GM19193 (cell line): ENCODE data around the gene ZSCAN20.

Source experiments
- POLR2A ChIP-seq: IDR thresholded peaks from 4 replicates; pipeline ENCODE4 v1.6.1; 2011; ENCODE audit not compliant: insufficient read depth, insufficient read length; ENCODE audit errors: extremely low read depth

ZSCAN20 gene

DNA sequence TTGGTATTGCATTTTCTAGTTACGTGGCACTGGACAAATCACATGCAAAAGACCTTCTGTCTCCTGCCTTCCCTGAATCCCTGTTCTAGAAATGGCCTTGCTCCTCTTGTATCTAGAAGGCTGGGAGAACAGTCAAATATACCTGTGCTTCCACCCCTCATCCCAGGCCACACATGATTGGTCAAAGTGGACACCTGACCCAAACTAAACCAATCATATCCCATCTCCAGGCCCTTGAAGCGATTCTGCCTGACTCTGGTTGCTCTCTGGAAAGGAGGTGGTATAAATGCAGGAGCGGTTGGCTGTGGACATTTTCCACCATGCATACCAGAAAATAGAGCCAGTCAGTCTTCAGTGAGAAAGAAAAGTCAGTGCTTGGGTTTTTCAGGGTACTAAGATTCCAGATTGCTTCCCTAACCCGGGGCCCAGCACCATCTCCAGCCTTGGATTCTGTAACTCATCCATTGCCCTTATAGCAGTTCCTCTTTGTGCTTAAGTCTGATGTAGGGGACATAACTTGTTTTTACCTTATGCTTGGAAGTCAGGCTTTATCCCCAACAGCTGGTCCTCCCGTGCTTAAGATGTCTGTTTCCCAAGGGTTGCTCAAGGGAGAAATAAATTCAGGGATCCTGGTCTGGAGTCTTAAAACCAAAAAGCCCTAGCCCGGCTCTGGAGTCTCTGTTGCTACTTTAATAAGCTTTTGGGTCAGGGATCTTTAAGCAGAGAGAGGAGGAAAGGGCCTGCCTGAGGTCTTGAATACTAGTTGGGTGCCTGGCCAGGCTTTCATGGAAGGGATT is 33.9 kb upstream of the ZSCAN20 start:
- TF ChIP-seq POLR2A = no peak

DNA sequence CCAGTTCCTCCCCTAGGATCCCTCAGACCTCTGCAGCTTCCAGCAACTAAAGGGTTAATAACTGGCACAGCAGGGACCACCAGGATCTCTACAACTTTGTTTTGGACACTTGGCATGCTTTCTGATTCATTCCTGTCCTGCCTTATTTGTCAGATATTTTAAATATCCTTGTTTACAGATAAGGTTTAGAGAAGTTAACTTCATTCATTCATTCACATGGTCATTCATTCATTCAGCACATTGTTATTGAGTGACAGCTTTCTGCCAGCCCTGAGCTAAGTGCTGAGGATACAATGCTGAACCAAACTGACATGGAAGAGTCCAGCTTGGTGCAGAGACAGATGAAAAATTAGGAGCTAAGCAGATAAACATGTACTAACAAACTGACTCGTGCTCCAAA is 32.8 kb upstream of the ZSCAN20 start:
- TF ChIP-seq POLR2A = no peak

DNA sequence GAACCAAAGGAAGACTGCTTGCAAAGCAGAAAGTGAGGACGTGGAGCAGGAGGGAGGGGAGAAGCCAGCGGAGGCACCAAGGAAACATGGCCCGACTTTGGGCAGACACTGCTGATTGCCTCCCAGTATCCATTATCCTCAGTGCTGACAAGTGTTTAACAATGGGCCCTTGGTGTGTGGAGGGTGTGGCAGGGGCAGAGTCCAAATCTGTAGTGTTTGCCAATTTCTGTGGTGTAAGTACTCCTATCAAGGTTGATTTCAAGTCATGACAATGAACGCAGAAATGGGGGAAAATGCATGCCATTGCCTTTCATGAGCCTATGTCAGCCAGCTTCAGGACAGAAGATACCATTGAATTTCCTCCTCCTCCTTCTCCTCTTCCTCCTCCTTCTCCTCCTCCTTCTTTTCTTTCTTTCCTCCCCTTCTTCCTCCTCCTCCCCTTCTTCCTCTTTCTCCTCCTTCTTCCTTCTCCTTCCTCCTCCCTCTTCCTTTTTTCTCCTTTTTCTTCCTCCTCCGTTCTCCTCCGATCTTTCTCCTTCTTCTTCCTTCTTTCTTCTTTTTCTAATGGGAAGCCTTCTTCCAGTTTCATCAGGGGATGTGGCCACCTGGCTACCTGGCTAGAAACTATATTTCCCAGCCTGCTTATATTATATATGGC is 31.2 kb upstream of the ZSCAN20 start:
- no peak for TF ChIP-seq POLR2A

DNA sequence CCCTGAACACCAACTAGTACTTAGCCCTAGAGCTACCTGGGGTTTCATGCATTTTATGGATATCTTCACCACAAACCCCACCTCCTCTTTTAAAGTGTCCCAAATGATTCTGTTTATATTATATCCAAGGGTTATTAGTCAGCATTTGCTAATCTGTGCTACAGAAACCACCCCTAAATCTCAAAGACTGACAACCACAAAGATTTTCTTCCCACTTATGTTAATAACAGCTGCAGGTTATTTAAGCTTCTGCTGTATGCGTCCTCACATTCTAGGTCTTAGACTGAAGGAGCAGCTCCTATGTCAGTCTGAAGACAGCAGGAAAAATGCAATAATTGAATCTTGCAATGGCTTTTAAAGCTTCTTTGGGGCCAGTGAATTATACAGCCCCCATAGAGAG is 30.3 kb upstream of the ZSCAN20 start:
- TF ChIP-seq POLR2A = no peak

DNA sequence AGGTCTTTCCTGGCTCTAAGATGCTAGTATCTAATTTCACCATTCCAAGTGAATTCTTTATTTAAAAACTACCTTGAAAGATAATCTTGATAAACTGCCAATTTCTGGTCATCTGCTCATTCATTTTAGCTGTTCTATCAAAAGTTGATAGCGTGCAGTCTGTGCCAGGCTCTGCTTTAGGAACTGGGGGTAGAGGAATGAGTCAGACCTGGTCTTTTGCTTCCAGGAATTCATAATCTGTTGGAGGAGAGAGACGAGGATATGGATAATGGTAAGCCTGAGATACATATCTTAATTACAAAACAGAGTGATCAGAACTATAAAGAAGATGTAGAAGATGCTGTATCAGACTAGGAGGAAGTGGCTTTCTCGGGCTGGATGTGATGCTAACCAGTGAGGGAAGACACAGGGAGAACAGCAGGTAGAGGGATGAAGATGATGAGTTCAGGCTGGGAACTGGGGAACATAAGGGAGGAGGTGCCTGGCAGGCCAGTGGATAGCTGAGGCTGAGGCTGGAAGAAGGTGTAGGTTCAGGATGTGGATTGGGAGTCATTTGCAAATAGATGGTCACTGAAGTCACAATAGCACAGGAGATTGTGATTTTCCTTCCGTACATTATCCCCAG is 29.3 kb upstream of the ZSCAN20 start:
- TF ChIP-seq POLR2A = no peak

DNA sequence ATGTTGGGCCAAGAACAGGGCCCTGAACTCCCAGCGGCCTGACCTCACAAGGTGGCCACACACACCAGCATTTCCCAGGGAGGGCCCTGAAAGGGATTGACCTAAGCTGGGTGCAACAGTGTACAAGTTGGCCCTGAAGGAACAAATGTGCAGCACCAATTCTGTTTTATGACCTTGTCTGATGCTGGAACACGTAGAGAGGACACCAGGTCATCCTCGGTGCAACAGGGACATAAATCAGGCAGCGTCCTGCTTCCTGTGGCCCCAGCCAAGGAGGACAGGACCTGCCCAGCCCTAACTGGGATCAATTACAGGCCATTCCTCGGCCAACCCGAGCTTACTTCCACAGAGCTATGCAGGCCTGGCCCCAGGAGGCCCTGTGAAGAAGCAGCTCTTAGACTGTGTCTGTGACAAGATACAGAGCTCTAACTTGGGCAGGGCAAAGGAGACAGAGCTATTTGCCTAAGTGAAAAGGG is 28.7 kb upstream of the ZSCAN20 start:
- TF ChIP-seq POLR2A = no peak

DNA sequence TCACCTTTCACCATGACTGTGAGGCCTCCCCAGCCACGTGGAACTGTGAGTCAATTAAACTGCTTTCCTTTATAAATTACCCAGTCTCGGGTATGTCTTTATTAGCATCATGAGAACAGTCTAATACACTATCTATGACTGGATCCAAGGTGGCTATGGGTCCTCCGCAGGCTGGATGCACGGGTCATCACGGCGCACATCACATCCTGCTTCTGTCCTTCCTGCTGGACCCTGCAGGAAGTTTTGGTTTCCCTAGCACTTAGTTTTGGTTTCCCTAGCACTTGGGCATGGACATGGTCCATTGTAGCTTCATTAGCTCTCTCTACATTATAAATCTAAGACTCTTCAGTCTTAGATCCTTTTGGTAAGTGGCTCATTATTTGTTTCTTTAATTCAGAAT is 27.3 kb upstream of the ZSCAN20 start:
- TF ChIP-seq POLR2A = no peak

DNA sequence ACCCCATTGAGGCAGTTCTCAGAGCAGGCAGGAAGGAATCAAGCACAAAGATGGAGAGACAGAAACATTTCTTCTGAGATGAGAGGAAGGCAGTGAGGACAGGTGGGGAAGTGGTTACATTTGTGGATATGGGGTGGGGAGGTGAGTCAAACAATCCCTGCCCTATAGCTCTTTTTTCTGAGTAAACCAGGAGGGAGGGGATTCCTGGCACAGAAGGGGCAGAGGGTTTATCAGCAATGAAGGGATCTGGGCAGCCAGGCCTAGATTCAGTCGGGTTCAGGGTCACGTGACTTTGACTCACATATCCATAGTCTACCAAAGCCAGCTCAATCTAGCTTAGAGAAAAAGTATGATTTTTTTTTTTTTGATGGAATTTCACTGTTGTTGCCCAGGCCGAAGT is 25.9 kb upstream of the ZSCAN20 start:
- TF ChIP-seq POLR2A = no peak

DNA sequence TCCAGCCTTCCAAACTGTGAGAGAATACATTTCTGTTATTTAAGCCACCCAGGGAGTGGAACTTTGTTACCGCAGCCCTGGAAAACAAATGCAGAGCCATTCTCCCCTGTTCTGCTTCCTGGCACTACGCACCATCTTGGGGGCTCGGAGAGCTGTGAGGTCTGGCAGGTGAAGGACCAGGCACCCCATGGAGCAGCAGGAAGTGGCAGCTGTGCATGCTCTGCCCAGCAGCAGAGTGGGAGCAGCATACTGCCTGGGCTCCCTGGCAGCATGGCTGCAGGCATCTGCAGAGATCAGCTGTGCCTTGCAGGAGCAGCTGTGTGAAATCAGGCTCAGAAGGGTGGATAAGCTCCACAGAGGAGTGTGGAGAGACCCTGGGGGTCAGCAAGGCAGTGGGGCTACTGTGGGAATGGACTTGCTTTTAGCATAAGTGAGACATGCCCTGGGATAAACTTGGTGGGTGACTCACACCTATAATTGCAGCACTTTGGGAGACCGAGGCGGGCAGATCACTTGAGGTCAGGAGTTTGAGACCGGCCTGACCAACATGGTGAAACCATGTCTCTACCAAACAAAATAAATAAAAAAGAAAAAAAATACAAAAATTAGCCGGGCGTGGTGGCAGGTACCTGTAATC is 17.7 kb upstream of the ZSCAN20 start:
- TF ChIP-seq POLR2A = no peak

DNA sequence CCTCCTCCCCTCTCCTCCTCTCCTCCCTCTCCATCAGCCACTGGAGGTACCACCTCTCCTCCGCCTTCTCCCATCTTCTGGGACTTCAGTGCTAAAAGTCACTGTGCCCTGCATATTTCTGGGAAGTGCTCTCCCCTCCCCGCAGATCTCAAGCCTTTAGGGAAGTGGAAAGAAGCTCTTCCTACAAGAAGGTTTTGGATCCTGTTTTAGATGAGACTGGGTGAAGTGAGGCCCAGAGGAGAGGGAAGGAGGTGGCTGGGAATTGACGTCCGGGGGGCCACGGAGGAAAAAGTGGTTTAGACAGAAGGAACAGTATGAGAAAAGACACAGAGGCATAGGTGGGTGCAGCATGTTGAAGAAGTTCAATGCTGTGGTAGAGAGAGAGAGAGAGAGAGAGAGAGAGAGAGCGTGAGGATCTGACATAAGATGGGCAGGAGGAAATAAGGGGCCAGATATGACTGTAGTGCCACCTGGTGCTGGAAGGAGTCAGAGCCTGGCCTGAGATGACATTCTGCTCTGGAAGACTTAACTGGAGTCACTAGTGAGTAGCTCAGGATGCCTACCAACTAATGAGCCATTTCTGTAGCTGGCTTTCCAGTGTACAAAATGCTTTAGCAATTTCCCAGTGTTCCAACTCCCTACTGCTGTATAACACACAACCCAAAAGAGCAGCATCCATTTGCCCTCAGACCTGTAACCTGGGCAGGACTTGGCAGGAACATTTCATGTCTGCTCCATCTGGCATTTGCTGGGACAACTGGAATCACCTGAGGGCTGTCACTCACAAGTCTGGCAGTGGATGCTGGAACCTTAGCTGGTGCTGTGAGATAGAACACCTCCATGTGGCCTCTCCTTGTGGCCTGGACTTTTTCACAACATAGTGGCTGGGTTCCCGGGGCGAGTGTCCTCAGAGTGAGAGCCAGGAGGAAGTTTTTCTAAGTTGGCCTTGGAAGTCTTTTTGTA is 16.6 kb upstream of the ZSCAN20 start:
- TF ChIP-seq POLR2A = no peak

DNA sequence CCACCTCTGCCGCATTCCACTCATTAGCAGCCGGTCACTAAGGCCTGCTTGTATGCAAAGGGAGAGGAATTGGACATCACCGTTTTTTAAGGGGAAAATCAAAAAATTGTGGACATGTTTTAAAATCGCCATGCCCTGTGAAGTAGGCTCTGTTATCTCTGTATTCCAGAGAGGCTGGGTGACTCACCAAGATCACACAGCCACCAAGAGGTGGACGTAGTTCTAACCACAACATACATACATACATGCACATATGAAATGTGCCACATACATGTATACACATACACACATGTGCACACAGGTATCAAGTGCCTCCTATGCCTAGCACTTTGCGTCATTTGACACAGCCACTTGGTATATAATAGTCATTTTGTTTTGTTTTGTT is 16.0 kb upstream of the ZSCAN20 start:
- no peak for TF ChIP-seq POLR2A

DNA sequence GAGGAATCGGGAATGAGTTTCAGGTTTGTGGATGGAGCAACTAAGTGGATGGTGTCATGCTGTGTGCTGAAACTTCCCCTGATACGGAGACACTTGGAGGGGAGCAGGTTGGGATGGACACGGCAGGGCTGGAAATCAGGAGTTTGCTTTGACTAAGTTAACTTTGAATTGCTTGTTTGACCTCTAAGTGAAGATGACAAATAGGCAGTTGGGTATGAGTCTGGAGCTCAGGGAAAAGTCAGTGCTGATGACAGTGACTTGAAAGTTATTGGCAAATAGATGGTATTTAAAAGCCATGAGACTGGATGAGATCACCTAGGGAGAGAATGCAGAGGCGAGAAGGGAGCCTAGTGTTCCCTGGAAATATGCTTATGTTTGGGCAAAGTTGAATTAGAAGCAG is 12.8 kb upstream of the ZSCAN20 start:
- no peak for TF ChIP-seq POLR2A

DNA sequence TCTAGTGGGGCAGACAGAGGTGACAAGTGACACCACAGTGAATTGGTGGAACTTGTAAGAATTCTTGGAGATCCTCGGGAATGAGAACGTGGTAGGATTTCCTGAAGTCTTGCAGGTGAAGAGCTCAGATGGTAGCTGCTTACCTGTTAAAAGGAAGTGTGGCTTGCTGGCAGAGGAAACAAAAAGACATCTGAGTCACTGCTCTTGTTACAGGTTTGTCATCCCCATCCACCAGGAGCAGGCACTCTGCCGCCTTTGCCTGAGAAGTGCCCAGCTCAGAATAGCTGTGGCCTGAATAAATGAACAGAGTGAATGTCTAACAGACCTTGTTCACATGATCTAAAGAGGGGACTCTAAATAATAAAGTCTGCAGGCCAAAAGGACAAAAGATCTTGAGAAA is 12.3 kb upstream of the ZSCAN20 start:
- TF ChIP-seq POLR2A = no peak

DNA sequence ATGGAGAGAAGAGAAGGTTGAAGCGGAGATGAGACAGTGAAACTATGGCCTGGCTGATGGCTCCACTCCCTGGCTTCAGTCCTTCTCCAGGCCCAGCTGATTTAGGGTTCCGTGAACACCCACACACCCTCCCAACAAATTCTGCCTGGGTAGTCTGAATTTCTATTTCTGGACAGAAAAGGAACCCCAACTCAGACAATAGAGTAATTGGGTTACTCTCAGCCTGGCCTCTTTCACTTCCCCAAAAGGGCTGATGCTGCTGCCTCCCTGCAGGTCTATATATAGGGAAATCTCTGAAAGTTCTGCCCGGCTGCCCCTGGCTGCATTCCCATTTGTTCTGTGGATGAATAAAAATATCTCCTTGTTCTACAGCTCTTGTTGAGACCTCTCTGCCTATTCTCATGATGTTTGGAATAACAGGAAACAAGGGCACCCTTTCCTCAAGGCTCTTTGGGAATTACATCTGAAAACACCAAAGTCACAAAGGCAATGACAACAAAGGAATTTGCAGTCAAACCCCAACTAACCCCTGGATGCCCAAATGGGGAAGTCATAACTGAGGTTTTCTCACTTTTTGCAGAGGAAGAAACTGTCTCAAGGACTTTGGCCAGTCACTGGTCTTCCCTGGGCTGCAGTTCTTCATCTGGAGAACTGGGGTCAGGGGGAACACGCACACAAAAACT is 11.4 kb upstream of the ZSCAN20 start:
- no peak for TF ChIP-seq POLR2A

DNA sequence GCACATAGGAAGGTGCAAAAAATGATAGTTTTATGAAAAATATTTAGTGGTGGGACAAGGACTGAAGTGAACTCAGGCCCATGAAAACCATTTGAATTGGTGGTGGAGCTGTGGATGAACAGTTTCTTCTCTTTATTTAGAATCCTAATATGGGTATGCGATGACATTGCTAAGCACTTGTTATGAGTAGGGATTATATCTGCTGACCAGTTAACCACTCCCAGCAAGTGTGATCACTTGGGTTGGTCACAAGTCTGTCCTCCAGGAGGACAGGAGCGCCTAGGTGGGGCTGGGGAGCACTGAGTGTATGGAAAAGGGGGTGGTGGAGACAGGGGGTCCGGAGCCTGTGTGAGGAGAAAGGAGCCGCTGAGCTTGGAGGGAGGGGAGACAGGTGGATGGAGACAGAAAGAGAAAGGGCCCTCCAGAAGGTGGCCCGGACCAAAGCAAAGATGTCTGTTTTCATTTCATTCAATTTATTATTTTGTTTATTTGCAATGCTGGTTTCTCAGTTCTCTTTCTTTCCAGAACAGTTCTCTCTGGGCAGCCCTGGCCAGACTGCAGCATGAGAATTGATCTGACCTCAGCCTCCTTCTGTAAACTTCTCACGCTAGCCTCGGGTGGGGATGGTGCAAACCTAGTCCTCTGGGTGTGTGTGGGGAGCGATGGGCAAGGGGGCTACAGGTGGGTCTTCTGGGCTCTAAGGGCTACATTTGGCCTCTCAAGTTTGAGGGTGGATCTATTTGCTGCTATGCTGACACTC is 9.9 kb upstream of the ZSCAN20 start:
- no peak for TF ChIP-seq POLR2A
